GM06990 (cell line): ENCODE data around the gene KNTC1.
"Not testable (repeated sequence)": the region's sequence is repeated elsewhere in the genome, so short reads cannot be mapped to it uniquely, and the experiment has no call there.

ENCODE experiments used
- DNase-seq: peaks from one replicate; pipeline ENCODE4 v3.0.0-alpha.2; 2011; ENCODE audit not compliant: insufficient read length; ENCODE audit errors: extremely low read depth
- H3K27me3 ChIP-seq: replicated peaks from 2 replicates; pipeline ENCODE4 v1.6.0; 2011; ENCODE audit warnings: low read length; ENCODE audit not compliant: control insufficient read depth, insufficient read depth
- H3K36me3 ChIP-seq: 2 replicates; pipeline ENCODE4 v1.5.1; 2011; ENCODE audit warnings: low read length; ENCODE audit not compliant: control insufficient read depth, insufficient read depth
- H3K4me3 ChIP-seq: replicated peaks from 2 replicates; pipeline ENCODE4 v1.5.1; 2011; ENCODE audit warnings: low read depth, mild to moderate bottlenecking, control low read depth, low read length
- TF ChIP-seq, protein P1 (sequence below): IDR thresholded peaks from 2 replicates; pipeline ENCODE4 v1.5.1; 2011; ENCODE audit warnings: low read length, control low read depth, mild to moderate bottlenecking, inconsistent platforms; ENCODE audit not compliant: insufficient read depth, poor library complexity, severe bottlenecking

Gene KNTC1

DNA sequence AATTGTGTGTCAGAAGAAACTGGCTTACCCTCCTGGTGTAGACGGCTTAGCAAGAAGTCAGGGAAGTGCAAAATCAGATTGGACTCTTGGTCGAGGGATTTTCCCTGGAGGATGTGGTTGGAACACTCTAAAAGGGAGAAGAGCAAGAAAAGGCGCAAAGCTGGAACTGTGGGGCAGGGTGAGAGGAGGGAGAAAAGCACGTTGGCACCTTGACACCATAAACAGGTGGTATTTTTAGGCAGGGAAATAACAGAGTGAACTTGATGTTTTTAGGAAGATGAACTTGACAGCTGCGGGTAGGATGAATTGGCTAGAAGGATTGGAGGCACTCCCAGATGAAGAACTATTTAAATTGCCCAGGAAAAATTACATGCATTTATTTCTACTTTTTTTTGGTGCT is 108.4 kb downstream of the KNTC1 start:
- Histone ChIP-seq H3K27me3 (no peaks in the 10 kb centered on the region), H3K36me3 (peaks cover 2% of the 10 kb centered on the region), H3K4me3 (no peak overlapping the region)
- DNase-seq: no peak
- TF ChIP-seq, protein P1, sequence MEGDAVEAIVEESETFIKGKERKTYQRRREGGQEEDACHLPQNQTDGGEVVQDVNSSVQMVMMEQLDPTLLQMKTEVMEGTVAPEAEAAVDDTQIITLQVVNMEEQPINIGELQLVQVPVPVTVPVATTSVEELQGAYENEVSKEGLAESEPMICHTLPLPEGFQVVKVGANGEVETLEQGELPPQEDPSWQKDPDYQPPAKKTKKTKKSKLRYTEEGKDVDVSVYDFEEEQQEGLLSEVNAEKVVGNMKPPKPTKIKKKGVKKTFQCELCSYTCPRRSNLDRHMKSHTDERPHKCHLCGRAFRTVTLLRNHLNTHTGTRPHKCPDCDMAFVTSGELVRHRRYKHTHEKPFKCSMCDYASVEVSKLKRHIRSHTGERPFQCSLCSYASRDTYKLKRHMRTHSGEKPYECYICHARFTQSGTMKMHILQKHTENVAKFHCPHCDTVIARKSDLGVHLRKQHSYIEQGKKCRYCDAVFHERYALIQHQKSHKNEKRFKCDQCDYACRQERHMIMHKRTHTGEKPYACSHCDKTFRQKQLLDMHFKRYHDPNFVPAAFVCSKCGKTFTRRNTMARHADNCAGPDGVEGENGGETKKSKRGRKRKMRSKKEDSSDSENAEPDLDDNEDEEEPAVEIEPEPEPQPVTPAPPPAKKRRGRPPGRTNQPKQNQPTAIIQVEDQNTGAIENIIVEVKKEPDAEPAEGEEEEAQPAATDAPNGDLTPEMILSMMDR: no peak

DNA sequence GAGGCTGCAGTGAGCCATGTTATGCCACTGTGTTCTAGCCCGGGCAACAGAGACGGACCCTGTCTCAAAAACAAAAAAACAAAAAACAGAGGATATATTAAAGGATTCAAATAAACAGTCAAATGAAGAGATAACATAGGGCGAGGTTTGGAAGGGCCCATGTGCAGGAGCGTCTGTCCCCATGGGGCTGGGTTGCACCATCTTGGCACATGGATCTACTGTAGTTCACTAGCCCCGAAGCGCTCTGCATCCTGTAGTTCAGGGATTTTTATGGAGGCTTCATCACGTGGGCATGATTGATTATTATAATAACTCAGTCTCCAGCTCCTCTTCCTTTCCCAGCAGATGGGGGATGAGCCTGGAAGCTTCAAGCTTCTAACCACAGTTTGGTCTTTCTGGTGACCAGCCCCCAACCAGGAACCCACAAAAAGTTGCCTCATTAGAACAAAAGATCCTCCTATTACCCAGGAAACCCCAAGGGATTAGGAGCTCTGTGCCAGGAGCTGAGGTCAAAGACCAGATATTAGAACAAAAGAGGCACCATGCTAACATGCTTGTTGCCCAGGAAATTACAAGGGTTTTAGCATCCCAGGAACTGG is 116.3 kb downstream of the KNTC1 start:
- Histone ChIP-seq H3K4me3 (no peak overlapping the region), H3K36me3 (no peaks in the 10 kb centered on the region), H3K27me3 (no peaks in the 10 kb centered on the region)
- TF ChIP-seq, protein P1: no peak
- DNase-seq: no peak

DNA sequence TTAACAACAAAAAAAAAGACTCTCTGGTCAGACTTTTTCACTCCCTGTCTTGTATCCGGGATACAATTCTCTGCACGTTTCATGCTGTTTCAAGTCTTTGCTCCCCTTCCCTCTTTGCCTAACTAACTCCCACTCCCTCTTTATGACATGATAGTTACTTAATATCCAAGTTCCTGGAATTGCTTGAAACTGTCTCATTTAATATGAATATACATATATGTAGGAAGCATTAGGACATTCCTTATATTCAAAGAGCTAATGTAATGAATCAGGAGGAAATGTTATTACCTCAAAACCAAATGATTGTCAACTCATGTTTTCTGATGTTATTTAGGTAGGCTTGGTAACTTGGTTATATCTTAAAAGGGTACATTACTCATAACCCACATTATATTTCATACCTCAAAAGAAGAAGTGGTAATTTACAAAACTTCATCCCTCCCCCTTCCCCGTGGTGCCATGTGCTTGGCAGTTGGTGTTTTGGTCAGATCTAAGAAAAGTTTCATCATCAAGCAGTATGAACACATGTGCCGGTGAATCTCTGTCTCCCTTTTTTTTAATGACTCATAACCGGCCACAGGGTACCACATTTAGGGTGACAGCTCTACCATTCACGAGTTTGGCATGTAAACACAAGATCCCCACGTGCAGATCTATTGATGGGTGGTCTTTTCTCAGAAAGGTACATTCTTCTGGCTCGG is 119.6 kb downstream of the KNTC1 start:
- Histone ChIP-seq H3K36me3 (no peaks in the 10 kb centered on the region), H3K4me3 (peak overlapping the region; percentile 46), H3K27me3 (no peaks in the 10 kb centered on the region)
- DNase-seq: peak; percentile 72
- TF ChIP-seq, protein P1: no peak

DNA sequence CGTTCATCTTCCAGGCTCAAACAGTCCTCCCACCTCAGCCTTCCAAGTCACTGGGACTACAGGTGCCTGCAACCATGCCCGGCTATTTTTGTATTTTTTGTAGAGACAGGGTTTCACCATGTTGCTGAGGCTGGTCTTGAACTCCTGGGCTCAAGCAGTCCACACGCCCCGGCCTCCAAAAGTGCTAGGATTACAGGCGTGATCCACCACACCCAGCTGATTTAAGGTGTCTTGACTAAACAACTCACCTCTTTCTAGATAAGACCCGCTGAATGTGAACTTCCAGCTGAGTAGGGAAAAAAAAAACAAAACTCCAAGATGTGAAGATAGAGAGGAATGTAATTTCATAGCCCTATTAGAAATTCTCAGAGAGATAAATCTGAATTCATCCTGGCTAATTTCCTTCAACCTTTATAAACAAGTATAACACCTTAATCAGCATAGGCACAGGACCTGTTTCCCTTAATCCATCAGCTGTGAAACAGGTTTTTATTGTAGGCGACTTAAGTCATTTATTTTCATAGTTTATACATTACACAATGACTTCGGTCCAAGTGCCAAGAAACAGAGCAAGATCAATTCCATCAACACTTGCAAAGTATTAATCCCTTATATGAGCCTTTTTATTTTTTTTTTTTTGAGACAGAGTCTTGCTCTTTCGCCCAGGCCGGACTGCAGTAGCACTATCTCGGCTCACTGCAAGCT is 124.6 kb downstream of the KNTC1 start:
- no peak overlapping the region for H3K4me3 ChIP-seq
- TF ChIP-seq, protein P1: no peak
- no peaks in the 10 kb centered on the region for H3K27me3 ChIP-seq
- H3K36me3 ChIP-seq: no peaks in the 10 kb centered on the region
- DNase-seq: no peak

DNA sequence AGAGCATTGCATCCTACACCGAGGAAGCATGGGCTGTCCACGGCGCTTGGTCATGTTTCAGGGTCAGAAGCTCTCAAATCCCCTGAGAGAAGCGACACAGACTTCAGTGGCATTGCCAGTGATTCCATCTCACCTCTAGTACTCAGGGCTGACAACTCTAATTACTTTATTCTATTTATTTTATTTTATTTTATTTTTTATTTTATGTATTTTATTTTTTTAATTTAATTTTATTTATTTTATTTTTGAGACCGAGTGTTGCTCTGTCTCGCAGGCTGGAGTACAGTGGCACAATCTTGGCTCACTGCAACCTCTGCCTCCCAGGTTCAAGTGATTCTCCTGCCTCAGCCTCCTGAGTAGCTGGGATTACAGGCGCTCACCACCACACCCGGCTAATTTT is 126.2 kb downstream of the KNTC1 start:
- DNase-seq, H3K4me3 ChIP-seq, H3K27me3 ChIP-seq, H3K36me3 ChIP-seq: not testable (repeated sequence)

DNA sequence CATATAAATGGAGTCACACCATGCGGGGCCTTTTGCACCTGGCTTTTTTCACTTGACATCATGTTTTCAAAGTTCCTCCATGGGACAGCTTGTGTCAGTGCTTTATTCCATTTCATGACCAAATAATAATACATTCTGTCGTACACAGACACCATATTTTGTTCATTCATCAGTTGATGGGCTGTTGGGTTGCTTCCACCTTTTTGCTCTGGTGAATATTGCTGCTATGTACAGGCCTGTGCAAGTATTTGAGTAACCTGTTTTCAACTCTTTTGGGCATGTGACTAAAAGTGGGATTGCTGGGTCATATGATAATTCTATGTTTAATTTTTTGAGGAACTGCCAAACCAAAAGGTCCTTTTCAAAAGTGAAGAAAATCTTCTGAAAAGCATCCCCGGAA is 129.2 kb downstream of the KNTC1 start:
- Histone ChIP-seq H3K27me3 (no peaks in the 10 kb centered on the region), H3K36me3 (no peaks in the 10 kb centered on the region), H3K4me3 (no peak overlapping the region)
- TF ChIP-seq, protein P1: no peak
- DNase-seq: no peak
